Measurements from ENCODE around the gene ZNF317.
"Not testable (repeated sequence)": the region's sequence is repeated elsewhere in the genome, so short reads cannot be mapped to it uniquely, and the experiment has no call there.

Gene ZNF317

GRCh38 chr19:9171393-9171991, 31.3 kb downstream of the ZNF317 start:
- no peak for DNase-seq (ENCODE audit: low read depth in 2 of 3, low spot score in 2 of 3)

DNA sequence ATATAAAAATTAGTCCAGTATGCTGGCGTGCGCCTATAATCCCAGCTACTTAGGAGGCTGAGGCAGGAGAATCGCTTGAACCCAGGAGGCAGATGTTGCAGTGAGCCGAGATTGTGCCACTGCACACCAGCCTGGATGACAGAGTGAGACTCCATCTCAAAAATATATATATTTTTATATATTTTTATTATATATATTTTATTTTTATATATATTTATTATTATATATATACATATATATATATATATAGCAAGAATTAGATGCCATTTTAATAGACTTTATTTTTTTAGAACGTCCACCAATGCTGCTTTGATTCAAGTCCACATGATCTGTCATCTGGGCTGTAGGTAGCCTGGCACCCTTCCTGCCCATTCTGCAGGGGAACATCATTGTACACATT, 35.1 kb downstream of the ZNF317 start:
- DNase-seq (ENCODE audit: low read depth in 2 of 3, low spot score in 2 of 3) = no peak

DNA sequence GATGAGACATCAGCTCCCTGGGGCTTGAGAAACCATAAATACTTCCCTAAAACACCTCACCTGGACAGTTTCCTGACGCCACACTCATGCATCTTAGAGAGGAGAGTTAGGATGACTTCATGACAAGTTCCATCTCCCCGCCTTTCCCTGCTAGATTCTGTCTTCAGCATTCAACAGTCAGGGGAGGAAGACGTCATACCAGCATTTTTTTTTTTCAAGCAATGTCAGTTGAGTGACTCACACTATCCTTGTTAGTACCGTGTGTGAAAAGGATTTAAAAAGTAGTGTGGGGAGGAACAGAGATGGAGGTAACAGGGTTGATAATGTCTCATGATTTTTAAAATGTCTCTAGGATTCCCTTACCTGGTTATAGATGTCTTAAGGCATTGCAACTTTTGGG, 38.7 kb downstream of the ZNF317 start, which contains the start of gene OR7D2:
Gene OR7D2, plus strand, starts transcription at position 79 of the 400 bp plus-strand sequence. CDS start 6,803 bp downstream, outside the sequence.
- no peak for DNase-seq (ENCODE audit: low read depth in 2 of 3, low spot score in 2 of 3)

DNA sequence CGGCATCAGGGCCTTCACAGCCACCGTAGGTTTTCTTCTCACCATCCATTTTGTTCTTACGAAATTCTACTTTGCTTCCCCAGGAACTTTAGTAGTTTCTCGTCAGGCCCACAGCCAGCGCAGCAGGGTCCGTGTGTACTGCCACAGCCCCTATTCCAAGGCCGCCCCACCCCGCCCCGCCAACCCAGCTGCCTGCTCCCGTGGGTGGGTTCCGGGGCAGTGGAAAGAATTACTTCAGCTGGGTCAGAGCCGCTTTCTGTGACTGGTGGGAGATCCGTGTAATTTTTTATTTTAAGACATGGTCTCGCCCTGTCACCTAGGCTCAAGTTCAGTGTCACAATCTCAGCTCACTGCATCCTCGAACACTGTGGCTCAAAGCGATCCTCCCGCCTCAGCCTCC, 42.8 kb downstream of the ZNF317 start:
- DNase-seq (ENCODE audit: low read depth in 2 of 3, low spot score in 2 of 3) = no peak

GRCh38 chr19:9187191-9187590, 47.0 kb downstream of the ZNF317 start:
- DNase-seq (ENCODE audit: low read depth in 2 of 3, low spot score in 2 of 3) = no peak

- DNase-seq (ENCODE audit: low read depth in 2 of 3, low spot score in 2 of 3) = no peak
Measured at GRCh38 chr19:9189535-9189934, 49.3 kb downstream of the ZNF317 start.

GRCh38 chr19:9198044-9198443, 57.8 kb downstream of the ZNF317 start:
- not testable (repeated sequence) for DNase-seq (ENCODE audit: low read depth in 2 of 3, low spot score in 2 of 3)

DNA sequence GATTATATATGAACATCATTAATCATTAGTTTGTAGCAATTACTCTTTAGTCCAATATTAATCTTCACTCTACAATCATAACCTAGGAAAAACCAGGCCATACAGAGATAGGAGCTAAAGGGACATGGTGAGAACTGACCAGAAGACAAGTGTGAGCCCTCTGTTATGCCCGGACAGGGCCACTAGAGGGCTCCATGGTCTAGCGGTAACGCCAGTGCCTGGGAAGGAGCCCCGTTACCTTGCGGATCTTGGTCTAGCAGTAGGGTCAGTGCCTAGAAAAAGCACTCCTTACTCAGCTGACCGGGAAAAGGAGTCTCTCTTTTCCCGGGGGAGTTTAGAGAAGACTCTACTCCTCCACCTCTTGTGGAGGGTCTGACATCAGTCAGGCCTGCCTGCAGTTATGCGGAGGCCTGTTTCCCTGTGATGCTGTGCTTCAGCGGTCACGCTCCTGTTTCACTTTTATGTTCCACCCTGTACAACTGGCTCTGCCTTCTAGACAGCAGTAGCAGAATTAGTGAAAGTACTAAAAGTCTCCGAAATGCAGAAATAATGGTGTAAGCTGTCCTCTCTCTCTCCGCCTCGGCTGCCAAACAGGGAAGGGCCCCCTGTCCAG, 65.4 kb downstream of the ZNF317 start:
- DNase-seq (ENCODE audit: low read depth in 2 of 3, low spot score in 2 of 3) = peak; percentile 15 to 24 (median 23)
